Mononuclear cell (primary cell): ENCODE results near the gene TCTN2. TPM values are rescaled to one million over a fixed set of nuclear protein-coding genes. Genes with fewer than 3 reads are reported as not detected.
A peak's percentile ranks its signal among the peaks of the same experiment; 100 is the strongest.

Experiments used
- H3K27me3 ChIP-seq: 2 replicates; pipeline ENCODE4 v1.6.0; 2011; ENCODE audit warnings: low read length, control low read depth; ENCODE audit not compliant: insufficient read depth
- H3K4me1 ChIP-seq: 2 replicates; pipeline ENCODE4 v1.5.1; 2011; ENCODE audit warnings: mild to moderate bottlenecking, low read length, control low read depth; ENCODE audit not compliant: insufficient read depth
- H3K4me3 ChIP-seq: 2 replicates; pipeline ENCODE4 v1.5.1; 2011; ENCODE audit warnings: mild to moderate bottlenecking, low read length, moderate library complexity
- H3K9me3 ChIP-seq: 2 replicates; pipeline ENCODE4 v1.5.1; 2011; ENCODE audit warnings: low read depth, mild to moderate bottlenecking, control low read depth, low read length
- total RNA-seq: library from RNA; depleted of rRNA; stranded (reverse); fragments of >200 nt; gene quantifications from one replicate; pipeline ENCODE4 v1.2.3, GENCODE V29; 2012

The TCTN2 gene
- total RNA-seq, 1 donor = 1.8 TPM

- Histone ChIP-seq H3K27me3 (no peaks in the 10 kb centered on the region), H3K9me3 (no peaks in the 10 kb centered on the region), H3K4me1 (peaks cover 10% of the 10 kb centered on the region), H3K4me3 (no peak overlapping the region)
These were observed 963 bp downstream of the TCTN2 start for GRCh38 chr12:123671876-123672275.

- no peak overlapping the region for H3K4me3 ChIP-seq
- peaks cover 10% of the 10 kb centered on the region for H3K4me1 ChIP-seq
- H3K27me3 ChIP-seq = no peaks in the 10 kb centered on the region
These were observed 4.5 kb downstream of the TCTN2 start for GRCh38 chr12:123675436-123675835.

GRCh38 chr12:123676616-123677320 is 5.9 kb downstream of the TCTN2 start:
- H3K4me1 ChIP-seq = peaks cover 4% of the 10 kb centered on the region
- no peaks in the 10 kb centered on the region for H3K9me3 ChIP-seq
- H3K4me3 ChIP-seq = no peak overlapping the region
- no peaks in the 10 kb centered on the region for H3K27me3 ChIP-seq

More at GRCh38 chr12:123675436-123675835, 4.5 kb downstream of the TCTN2 start:
- H3K9me3 ChIP-seq = no peaks in the 10 kb centered on the region

DNA sequence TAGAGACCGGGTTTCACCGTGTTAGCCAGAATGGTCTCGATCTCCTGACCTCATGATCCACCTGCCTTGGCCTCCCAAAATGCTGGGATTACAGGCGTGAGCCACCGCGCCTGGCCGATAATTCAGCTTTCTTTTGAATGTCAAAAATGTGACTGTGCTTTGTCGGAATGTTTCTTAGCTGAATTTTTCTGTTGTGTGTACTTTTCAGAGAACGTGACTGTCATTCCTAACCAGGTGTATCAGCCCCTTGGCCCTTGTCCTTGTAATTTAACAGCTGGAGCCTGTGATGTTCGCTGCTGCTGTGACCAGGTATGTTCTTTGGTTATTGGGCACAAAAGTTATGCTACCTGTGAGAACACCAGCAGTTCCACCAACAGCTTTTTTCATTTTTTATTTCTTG is 8.1 kb downstream of the TCTN2 start:
- Histone ChIP-seq H3K4me3 (no peak overlapping the region), H3K27me3 (no peaks in the 10 kb centered on the region), H3K4me1 (peaks cover 3% of the 10 kb centered on the region), H3K9me3 (no peaks in the 10 kb centered on the region)

DNA sequence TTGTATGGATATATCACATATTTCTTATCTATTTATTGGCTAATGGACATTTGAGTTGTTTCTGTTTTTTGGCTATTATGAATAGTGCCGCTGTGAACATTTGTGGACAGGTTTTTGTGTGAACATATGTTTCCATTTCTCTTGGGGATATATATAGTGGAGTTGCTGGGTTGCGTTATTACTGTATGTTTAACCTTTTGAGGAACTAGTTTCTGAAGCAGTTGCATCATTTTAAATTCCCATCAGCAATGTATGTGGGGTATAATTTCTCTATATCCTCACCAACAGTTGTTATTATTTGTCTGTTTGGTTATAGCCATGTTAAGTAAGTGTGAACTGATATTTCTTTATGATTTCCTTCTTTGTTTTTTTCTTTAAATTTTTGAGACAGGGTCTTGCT is 10.7 kb downstream of the TCTN2 start:
- no peaks in the 10 kb centered on the region for H3K9me3 ChIP-seq
- H3K4me3 ChIP-seq = no peak overlapping the region
- H3K27me3 ChIP-seq = no peaks in the 10 kb centered on the region
- peaks cover 3% of the 10 kb centered on the region for H3K4me1 ChIP-seq

- Histone ChIP-seq H3K27me3 (no peaks in the 10 kb centered on the region), H3K9me3 (no peaks in the 10 kb centered on the region), H3K4me3 (no peak overlapping the region), H3K4me1 (peaks cover 3% of the 10 kb centered on the region)
These were observed 13.1 kb downstream of the TCTN2 start for GRCh38 chr12:123683964-123684363.

DNA sequence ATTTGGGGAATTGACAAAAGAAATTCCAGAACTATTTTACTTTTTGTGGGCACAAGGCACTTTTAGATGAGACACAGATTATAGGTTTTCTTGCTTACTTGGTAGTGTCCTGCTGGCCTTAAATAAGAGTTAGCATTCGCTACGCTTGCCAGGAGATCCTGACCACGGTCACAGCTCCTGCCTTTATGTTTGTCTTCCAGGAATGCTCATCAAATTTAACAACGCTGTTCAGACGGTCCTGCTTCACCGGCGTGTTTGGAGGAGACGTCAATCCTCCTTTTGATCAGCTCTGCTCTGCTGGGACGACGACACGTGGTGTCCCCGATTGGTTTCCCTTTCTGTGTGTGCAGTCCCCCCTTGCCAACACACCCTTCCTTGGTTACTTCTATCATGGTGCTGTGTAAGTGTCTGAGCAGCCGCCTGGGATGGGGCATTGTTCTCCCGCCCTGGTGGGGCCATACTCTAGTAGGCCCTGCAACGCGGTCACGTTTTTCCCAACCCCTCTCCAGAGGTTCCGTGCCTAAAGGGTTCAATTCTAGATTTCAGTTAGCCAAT is 15.8 kb downstream of the TCTN2 start:
- Histone ChIP-seq H3K4me3 (no peak overlapping the region), H3K27me3 (no peaks in the 10 kb centered on the region), H3K4me1 (peaks cover 3% of the 10 kb centered on the region), H3K9me3 (no peaks in the 10 kb centered on the region)

DNA sequence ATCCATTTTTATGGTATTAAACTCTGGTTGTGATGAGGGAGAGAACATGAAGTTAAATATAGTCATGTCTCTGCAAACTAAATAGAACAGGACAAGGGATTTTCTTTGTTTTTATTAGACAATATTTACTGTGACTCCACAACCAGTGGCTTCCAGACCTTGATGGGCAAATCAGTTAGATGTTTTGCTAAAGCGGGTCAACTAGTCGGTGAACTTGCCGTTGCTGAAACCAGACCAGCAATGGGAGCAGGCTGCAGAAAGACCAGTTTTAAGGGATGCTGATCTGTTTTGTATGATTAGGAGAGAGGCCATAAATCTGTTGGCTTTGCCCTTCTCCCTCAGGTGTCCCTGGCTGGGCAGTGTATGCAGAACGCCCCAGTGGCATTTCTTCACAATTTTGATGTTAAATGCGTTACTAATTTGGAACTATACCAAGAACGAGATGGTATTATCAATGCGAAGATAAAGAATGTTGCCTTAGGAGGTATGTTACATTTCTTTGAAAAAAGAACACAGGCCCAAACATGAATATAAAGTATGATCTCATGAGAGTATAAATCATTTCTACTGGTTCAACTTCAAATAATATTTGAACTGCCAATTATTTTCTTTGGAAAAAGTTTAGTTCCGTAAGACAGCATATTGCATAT is 19.4 kb downstream of the TCTN2 start:
- no peaks in the 10 kb centered on the region for H3K9me3 ChIP-seq
- no peak overlapping the region for H3K4me3 ChIP-seq
- no peaks in the 10 kb centered on the region for H3K4me1 ChIP-seq
- no peaks in the 10 kb centered on the region for H3K27me3 ChIP-seq

DNA sequence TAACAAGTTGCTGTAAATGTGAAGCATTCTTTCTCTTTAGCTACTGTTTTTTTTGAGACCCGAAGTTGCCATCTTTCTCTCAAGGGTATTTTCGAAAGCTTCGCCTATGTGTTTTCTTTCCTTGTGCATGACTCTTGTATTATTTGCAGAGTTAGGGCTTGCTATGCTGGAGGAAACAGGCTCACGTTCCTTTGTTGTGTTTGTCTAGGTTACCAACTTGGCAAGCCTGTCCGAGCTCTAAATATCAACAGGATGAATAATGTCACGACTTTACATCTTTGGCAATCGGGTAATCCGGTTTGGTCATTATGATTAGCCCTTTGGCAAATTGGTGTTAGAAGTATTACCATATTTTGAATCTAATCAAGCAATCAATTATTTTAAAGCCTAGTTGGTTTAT is 25.3 kb downstream of the TCTN2 start:
- Histone ChIP-seq H3K4me3 (no peak overlapping the region), H3K27me3 (no peaks in the 10 kb centered on the region), H3K9me3 (no peaks in the 10 kb centered on the region), H3K4me1 (no peaks in the 10 kb centered on the region)

DNA sequence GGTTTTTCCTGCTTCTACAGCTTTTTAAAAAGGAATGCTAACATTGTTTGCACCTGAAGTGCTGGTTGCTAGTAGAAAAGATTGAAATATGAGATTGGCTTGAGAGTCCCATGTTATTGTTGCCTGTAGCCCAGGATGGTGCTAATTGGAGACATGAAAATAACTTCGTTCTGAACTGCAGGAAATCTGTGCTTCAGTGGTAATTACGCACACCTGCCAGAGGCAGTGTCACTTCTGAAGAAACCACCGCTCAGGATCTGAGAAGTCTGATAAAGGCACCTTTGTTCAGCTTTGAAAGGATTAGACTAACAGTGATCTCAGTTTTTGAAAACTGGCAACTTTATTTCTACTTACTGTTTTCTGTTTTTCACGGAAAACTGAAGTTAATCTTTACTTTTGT is 25.7 kb downstream of the TCTN2 start:
- Histone ChIP-seq H3K9me3 (no peaks in the 10 kb centered on the region), H3K4me3 (no peak overlapping the region), H3K4me1 (no peaks in the 10 kb centered on the region), H3K27me3 (no peaks in the 10 kb centered on the region)

DNA sequence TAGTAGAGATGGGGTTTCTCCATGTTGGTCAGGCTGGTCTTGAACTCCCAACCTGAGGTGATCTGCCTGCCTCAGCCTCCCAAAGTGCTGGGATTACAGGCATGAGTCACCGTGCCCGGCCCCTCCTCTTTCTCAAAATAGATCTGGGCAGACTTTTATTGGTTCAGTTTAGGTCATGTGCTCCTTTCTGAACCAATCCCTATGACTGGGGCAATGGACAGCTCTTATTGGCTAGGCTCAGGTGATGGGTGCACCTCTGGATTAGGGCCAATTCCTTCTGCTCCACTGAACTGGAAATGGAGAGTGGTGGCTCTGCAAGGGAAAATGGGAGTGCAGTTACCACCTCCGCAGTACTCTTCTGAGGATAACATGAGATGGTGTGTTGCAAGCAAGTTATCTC is 35.0 kb downstream of the TCTN2 start:
- Histone ChIP-seq H3K9me3 (no peaks in the 10 kb centered on the region), H3K4me3 (no peak overlapping the region), H3K27me3 (no peaks in the 10 kb centered on the region), H3K4me1 (no peaks in the 10 kb centered on the region)

DNA sequence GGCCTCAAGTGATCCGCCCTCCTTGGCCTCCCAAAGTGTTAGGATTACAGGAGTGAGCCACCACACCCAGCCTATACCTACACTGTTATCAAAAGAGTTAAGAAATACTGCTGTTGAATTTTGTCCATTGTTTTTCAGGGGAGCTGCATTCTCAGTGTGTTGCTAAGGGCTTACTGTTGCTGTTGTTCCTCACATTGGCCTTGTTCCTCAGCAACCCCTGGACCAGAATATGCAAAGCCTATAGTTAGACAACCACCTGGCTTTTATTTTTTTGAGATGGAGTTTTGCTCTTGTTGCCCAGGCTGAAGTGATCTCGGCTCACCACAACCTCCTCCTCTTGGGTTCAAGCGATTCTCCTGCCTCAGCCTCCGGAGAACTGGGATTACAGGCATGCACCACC is 36.6 kb downstream of the TCTN2 start:
- H3K9me3 ChIP-seq = no peaks in the 10 kb centered on the region
- H3K27me3 ChIP-seq = no peaks in the 10 kb centered on the region
- H3K4me1 ChIP-seq = peaks cover 5% of the 10 kb centered on the region
- H3K4me3 ChIP-seq = no peak overlapping the region

GRCh38 chr12:123712780-123713319 is 41.9 kb downstream of the TCTN2 start:
- Histone ChIP-seq H3K27me3 (no peaks in the 10 kb centered on the region), H3K4me1 (peaks cover 27% of the 10 kb centered on the region), H3K9me3 (no peaks in the 10 kb centered on the region), H3K4me3 (peak overlapping the region; percentile 90)

DNA sequence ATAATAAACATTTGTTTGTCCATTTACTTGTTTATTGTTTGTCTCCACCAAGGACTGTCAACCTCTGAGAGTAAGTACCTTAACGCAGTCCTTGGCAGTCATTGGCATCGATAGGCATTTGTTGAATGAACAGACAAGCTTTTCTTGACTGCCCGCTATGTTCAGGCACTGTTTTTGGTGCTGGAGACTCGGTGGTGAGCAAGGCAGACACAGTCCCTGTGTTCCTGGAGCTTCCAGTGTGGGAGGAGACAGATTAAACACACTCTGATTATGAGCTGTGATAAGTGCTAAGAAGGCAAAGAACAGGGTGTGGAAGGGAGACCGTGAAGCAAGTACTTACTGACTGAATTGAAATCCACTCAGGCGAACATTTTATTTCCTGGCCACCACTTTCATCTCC is 42.5 kb downstream of the TCTN2 start:
- Histone ChIP-seq H3K27me3 (no peaks in the 10 kb centered on the region), H3K4me1 (peaks cover 27% of the 10 kb centered on the region), H3K9me3 (no peaks in the 10 kb centered on the region), H3K4me3 (peak overlapping the region; percentile 90)

- Histone ChIP-seq H3K9me3 (no peaks in the 10 kb centered on the region), H3K4me3 (no peak overlapping the region), H3K4me1 (peaks cover 27% of the 10 kb centered on the region), H3K27me3 (no peaks in the 10 kb centered on the region)
These were observed 43.1 kb downstream of the TCTN2 start for GRCh38 chr12:123713823-123714585.
